HG03432 (cell line): ENCODE measurements around the gene PRSS57.
"Not testable (repeated sequence)": the region's sequence is repeated elsewhere in the genome, so short reads cannot be mapped to it uniquely, and the experiment has no call there.

ENCODE experiments used
- ATAC-seq: cut with Tn5 transposase; IDR thresholded peaks from one replicate; pipeline ENCODE4 v1.9.1; 2021; ENCODE audit warnings: mild to moderate bottlenecking, moderate library complexity; ENCODE audit not compliant: unreplicated experiment

The PRSS57 gene

GRCh38 chr19:695352-695949 is at the start of gene PRSS57:
PRSS57 (minus strand) TSS chr19:695452; CDS start chr19:695430, 22 bp downstream.
- ATAC-seq, result no peak

DNA sequence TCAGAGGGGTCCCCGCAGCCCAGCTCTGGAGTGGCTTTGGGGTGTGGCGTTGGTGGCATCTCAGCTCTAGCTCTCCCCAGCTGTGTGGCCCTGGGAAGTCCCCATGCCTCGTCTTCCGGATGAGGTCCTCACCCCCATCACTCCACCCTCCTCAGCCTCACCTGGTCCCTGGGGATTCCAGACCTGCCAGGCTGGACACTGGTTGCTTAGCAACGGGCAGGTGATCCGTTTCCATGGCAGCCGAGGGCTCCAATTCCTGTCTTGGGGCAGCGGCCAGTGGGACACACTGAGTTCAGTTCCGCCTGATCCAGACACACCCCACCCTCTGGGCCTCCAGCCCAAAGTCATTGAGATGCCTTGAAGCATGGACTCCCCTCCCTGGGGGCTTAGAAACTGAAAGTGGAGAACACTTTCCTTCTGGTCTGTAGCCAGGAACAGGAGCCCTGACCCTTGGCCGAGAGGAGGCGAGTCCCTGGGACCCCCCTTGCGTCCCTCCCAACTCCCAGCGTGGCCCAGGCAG is 48.0 kb upstream of the PRSS57 start:
- ATAC-seq, result no peak

DNA sequence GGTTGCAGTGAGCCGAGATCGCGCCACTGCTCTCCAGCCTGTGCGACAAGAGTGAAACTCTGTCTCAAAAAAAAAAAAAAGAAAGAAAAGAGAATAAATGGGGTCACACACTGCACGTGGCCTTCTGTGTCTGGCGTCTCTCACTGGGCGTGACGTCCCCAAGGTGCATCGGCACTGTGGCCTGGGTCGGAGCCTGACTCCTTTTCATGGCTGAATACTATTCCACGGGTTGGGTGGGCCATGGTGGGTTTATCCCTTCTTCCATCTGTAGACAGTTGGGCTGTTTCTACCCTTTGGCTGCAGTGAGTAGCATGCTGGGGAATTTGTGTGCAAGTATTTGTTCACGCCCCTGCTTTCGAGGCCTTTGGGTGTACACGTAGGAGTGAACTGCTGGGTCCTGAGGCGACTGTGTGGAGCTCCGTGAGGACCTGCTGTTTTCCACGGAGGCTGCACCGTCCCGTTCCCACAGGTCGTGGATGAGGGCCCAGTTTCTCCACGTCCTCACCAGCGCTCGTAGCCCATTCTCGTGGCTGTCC is 47.4 kb upstream of the PRSS57 start:
- ATAC-seq, result no peak

DNA sequence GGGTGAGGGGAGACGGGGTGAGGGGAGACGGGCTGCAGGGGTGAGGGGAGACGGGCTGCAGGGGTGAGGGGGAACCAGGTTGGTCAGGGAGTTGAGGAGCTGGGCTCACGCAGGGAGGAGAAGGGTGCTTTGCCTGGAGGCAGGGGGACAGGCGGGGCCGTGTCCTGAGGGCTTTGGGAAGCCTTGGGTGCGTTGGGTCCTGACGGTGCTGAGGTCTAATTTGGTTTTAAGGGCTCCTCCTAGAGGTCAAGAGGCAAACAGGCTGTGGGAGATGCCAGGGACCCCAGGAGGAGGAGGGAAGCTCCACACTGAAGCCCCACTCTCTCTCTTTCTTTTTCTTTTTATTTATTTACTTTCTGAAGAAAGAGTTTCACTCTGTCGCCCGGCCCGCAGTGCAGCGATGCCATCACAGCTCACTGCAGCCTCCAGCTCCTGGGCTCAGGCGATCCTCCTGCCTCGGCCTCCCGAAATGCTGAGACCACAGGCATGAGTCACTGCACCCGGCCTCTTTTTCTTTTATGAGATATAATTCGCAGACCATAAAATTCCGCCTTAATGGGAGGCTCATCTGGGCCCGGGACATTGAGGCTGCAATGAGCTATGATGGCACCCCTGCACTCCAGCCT is 46.4 kb upstream of the PRSS57 start:
- no peak for ATAC-seq

DNA sequence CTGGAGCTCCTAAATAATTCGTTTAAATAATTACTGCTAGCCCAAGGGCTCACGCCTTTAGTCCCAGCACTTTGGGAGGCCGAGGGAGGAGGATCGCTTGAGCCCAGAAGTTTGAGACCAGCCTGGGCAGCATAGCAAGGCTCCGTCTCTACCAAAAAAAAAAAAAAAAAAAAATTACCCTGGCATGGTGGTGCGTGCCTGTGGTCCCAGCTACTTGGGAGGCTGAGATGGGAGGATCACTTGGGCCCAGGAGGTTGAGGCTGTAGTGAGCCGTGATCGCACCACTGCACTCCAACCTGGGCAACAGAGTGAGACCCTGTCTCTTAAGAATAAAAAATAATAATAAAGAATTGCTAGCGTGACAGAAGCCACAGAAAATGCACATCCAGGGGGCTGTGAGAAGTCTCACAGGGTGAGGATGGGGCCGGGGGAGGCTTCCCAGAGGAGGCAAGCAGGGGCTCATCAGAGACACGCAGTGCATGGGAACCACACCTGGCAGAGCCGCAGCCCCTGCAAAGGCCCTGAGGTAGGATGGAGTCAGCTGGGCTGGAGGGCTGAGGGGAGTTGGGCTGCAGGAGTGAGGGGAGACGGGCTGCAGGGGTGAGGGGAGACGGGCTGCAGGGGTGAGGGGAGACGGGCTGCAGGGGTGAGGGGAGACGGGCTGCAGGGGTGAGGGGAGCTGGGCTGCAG is 45.7 kb upstream of the PRSS57 start:
- ATAC-seq, result not testable (repeated sequence)

GRCh38 chr19:739998-740715 is 44.9 kb upstream of the PRSS57 start:
- ATAC-seq, result no peak

- no peak for ATAC-seq
These were observed 43.4 kb upstream of the PRSS57 start for GRCh38 chr19:738509-739128.

GRCh38 chr19:737591-738093 is 42.4 kb upstream of the PRSS57 start:
- ATAC-seq, result no peak

- ATAC-seq, result no peak
These were observed 40.9 kb upstream of the PRSS57 start for GRCh38 chr19:736125-736524.

GRCh38 chr19:734716-735115 is 39.5 kb upstream of the PRSS57 start:
- ATAC-seq, result no peak

DNA sequence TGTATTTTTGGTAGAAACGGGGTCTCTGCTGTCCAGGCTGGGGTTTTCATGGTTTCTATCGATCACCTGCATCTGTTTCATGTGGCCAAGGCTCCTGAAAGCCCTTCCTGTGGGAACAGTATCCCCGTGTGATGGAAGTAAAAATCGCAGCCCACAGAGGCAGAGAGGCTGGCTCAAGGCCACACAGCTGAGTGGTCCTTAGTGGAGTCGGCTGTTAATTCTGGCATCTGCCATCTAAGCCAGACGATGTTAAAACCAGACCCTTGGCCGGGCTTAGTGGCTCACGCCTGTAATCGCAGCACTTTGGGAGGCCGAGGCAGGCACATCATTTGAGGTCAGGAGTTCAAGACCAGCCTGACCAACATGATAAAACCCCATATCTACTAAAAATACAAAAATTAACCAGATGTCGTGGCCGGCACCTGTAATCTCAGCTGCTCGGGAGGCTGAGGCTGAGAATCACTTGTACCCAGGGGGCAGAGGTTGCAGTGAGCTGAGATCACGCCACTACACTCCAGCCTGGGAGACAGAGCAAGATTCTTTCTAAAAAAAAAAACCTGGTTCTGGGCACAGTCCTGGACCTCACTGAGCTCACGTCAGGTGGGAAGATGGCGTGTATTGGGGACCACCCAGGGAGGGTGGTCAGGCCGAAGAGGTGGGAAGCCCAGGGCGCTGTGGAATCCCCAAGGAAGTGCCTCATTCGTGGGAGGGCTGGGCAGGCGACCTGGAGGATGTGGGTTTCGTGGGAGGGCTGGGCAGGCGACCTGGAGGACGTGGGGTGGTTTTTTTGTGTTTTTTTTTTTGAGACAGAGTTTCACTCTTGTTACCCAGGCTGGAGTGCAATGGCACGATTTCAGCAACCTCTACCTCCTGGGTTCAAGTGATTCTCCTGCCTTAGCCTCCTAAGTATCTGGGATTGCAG is 37.2 kb upstream of the PRSS57 start:
- no peak for ATAC-seq

- no peak for ATAC-seq
These were observed 35.7 kb upstream of the PRSS57 start for GRCh38 chr19:731000-731399.

GRCh38 chr19:729965-730668 is 34.9 kb upstream of the PRSS57 start:
- ATAC-seq, result no peak

GRCh38 chr19:729564-729963 is 34.3 kb upstream of the PRSS57 start:
- ATAC-seq, result not testable (repeated sequence)

GRCh38 chr19:728011-728410 is 32.8 kb upstream of the PRSS57 start:
- ATAC-seq, result no peak

- no peak for ATAC-seq
These were observed 32.0 kb upstream of the PRSS57 start for GRCh38 chr19:726993-727956.

GRCh38 chr19:725461-726089 is 30.3 kb upstream of the PRSS57 start:
- no peak for ATAC-seq
